Lung (tissue), 16 donors: ENCODE measurements around the gene MRPL54. TPM values are rescaled to one million over a fixed set of nuclear protein-coding genes. Genes with fewer than 3 reads are reported as not detected.

Experiments
- ATAC-seq: fragments of 200-7000 bp; cut with Tn5 transposase; one replicate; pipeline ENCODE4 v1.9.1; 2020; ENCODE audit warnings: moderate number of reproducible peaks; ENCODE audit not compliant: insufficient read depth, low FRiP score
- DNase-seq, 3 donors: peaks; one replicate each; pipeline ENCODE4 v3.0.0-alpha.2; 2013 to 2017
- H3K27ac ChIP-seq, 2 donors: one replicate each; pipeline ENCODE4 v1.5.1; 2013; ENCODE audit warnings: mild to moderate bottlenecking in 2 of 2, moderate library complexity in 2 of 2, control low read depth in 1 of 2, inconsistent platforms in 1 of 2, low read depth in 1 of 2, low read length in 1 of 2
- H3K27me3 ChIP-seq, 3 donors: one replicate each; pipeline ENCODE4 v1.5.1; 2013; ENCODE audit warnings: low read length in 2 of 3; ENCODE audit not compliant: control insufficient read depth in 3 of 3, insufficient read depth in 3 of 3
- H3K36me3 ChIP-seq, 4 donors: one replicate each; pipeline ENCODE4 v1.5.1; 2013; ENCODE audit warnings: low read length in 4 of 4, mild to moderate bottlenecking in 1 of 4, moderate library complexity in 1 of 4; ENCODE audit not compliant: control insufficient read depth in 4 of 4, insufficient read depth in 4 of 4
- H3K4me1 ChIP-seq, 5 donors: one replicate each; pipeline ENCODE4 v1.5.1; 2013; ENCODE audit warnings: low read length in 5 of 5, mild to moderate bottlenecking in 2 of 5, moderate library complexity in 1 of 5; ENCODE audit not compliant: control insufficient read depth in 5 of 5, insufficient read depth in 5 of 5
- H3K4me3 ChIP-seq: one replicate; pipeline ENCODE4 v1.5.1; 2013; ENCODE audit warnings: mild to moderate bottlenecking, control low read depth, moderate library complexity
- H3K9ac ChIP-seq, 2 donors: one replicate each; pipeline ENCODE4 v1.5.1; 2013; ENCODE audit warnings: low read length in 2 of 2, control low read depth in 1 of 2; ENCODE audit not compliant: insufficient read depth in 1 of 2
- H3K9me3 ChIP-seq, 4 donors: one replicate each; pipeline ENCODE4 v1.5.1; 2013; ENCODE audit warnings: low read length in 3 of 4, mild to moderate bottlenecking in 1 of 4, moderate library complexity in 1 of 4; ENCODE audit not compliant: control insufficient read depth in 4 of 4, insufficient read depth in 3 of 4
- WGBS, 2 donors: extraction: QIAGEN DNeasy Blood & Tissue Kit; methylation state at CpG; one replicate each; pipeline ENCODE4 v1.1.7; 2013; 5-methylcytosine and 5-hydroxymethylcytosine counted together
- long read RNA-seq, 5 donors: transcript quantifications; one replicate each; lab custom pipeline, GENCODE V29; 2026
- polyA plus RNA-seq, 2 donors: library from polyadenylated mRNA; stranded (reverse); fragments of 200-250 nt; gene quantifications; one replicate each; pipeline ENCODE4 v1.2.1, GENCODE V29; 2013
- total RNA-seq, 2 donors: library from RNA; depleted of rRNA in 1 of 2; stranded (reverse); fragments of >200 nt in 1 of 2; gene quantifications; one replicate each; pipeline ENCODE4 v1.2.1, GENCODE V29; 2014 to 2021
- TF ChIP-seq, protein P1 (sequence below): IDR thresholded peaks from 2 replicates; pipeline ENCODE4 v1.5.1; 2012; ENCODE audit warnings: mild to moderate bottlenecking; ENCODE audit errors: control extremely low read depth, extremely low read depth
- donor health status: control.
- donor health status: control.
- donor health status: Bipolar disorder and iron deficiency.
- donor health status: healthy.
- donor health status: DM: yes; HTN: yes; CAD: no.

MRPL54 gene
- total RNA-seq (10 to 100 TPM; 28.9 to 64.1 TPM), polyA plus RNA-seq (100 to 1,000 TPM in 1 of 2 donors, 10 to 100 TPM in 1; 63.5 to 137 TPM)
- long read RNA-seq, donor 1, transcript MRPL54-201 (3 exons, 626 nt): major isoform, 11 of 16 reads
- long read RNA-seq, donor 1, partial matches to known transcripts: 5 of 16 reads
- long read RNA-seq, donor 1, other reads (novel, unspliced or antisense): 0 of 16 reads
- long read RNA-seq, donor 2, transcript MRPL54-201 (3 exons, 626 nt): major isoform, 15 of 15 reads
- long read RNA-seq, donor 2, partial matches to known transcripts: 0 of 15 reads
- long read RNA-seq, donor 2, other reads (novel, unspliced or antisense): 0 of 15 reads
- long read RNA-seq, donor 3, transcript MRPL54-201 (3 exons, 626 nt): major isoform, 11 of 11 reads
- long read RNA-seq, donor 3, partial matches to known transcripts: 0 of 11 reads
- long read RNA-seq, donor 3, other reads (novel, unspliced or antisense): 0 of 11 reads
- long read RNA-seq, donor 4, transcript MRPL54-201 (3 exons, 626 nt): major isoform, 12 of 12 reads
- long read RNA-seq, donor 4, partial matches to known transcripts: 0 of 12 reads
- long read RNA-seq, donor 4, other reads (novel, unspliced or antisense): 0 of 12 reads
- long read RNA-seq, donor 5, transcript MRPL54-201 (3 exons, 626 nt): major isoform, 35 of 40 reads
- long read RNA-seq, donor 5, partial matches to known transcripts: 5 of 40 reads
- long read RNA-seq, donor 5, other reads (novel, unspliced or antisense): 0 of 40 reads

DNA sequence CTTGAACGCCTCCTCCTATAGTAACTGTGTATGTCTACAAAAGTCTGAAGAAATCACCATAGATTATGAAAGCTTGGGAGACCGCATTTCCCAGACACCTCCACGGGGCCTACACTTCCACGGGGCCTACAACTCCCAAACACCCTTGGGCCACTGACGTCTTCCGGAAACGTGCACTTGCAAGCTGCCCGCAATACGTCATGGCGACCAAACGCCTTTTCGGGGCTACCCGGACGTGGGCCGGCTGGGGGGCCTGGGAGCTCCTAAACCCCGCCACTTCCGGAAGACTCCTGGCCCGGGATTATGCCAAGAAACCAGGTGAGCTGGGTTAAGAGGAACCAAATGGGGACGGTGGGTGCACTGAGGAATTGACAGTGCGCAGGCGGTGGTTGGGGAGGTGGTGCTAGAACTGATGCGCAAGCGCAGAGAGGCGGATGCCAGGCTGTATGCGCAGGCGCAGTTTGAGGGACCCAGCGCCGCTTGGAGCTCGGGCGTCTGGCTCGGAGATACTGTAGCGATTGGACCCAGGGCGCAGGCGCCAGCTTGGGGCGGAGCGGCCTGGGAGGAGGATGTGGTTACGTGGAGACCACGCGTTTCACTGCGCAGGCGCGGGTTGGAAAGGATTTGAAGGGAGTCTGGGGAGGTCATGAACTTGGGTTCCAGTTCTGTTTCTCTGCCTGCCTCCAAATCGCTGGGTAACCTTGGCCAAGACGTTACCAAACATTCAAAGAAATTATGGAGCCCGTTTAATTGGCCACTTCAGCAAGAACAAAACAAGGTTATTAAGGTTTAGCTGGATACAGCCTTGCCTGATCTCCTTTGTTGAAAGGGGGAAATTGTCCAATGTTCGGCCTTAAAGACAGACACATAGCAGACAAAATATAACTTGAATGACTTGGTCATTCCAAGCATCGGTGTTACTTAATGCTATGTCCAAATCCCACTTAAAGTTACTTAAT lies at the start of gene MRPL54:
Gene MRPL54 (plus strand): TSS at position 182 of the 959 bp plus-strand sequence. CDS start 19 bp downstream, at position 201.
- Histone ChIP-seq H3K36me3 (peaks cover 0 to 29% (median 1%) of the 10 kb centered on the region in 4 donors), H3K4me3 (peak within 1 kb of the TSS; percentile 90), H3K9ac (peak within 1 kb of the TSS; percentile 86 to 95), H3K9me3 (no peaks in the 10 kb centered on the region), H3K27ac (peak within 1 kb of the TSS; percentile 93 to 96), H3K4me1 (peaks cover 0 to 10% (median 4%) of the 10 kb centered on the region in 5 donors), H3K27me3 (no peaks in the 10 kb centered on the region)
- TF ChIP-seq, protein P1, sequence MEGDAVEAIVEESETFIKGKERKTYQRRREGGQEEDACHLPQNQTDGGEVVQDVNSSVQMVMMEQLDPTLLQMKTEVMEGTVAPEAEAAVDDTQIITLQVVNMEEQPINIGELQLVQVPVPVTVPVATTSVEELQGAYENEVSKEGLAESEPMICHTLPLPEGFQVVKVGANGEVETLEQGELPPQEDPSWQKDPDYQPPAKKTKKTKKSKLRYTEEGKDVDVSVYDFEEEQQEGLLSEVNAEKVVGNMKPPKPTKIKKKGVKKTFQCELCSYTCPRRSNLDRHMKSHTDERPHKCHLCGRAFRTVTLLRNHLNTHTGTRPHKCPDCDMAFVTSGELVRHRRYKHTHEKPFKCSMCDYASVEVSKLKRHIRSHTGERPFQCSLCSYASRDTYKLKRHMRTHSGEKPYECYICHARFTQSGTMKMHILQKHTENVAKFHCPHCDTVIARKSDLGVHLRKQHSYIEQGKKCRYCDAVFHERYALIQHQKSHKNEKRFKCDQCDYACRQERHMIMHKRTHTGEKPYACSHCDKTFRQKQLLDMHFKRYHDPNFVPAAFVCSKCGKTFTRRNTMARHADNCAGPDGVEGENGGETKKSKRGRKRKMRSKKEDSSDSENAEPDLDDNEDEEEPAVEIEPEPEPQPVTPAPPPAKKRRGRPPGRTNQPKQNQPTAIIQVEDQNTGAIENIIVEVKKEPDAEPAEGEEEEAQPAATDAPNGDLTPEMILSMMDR: no peak
- peak; percentile 94 for ATAC-seq
- 2% methylated on average over 47 of the region's 47 CpGs for WGBS, 2 donors
- peak; percentile 100 for DNase-seq

DNA sequence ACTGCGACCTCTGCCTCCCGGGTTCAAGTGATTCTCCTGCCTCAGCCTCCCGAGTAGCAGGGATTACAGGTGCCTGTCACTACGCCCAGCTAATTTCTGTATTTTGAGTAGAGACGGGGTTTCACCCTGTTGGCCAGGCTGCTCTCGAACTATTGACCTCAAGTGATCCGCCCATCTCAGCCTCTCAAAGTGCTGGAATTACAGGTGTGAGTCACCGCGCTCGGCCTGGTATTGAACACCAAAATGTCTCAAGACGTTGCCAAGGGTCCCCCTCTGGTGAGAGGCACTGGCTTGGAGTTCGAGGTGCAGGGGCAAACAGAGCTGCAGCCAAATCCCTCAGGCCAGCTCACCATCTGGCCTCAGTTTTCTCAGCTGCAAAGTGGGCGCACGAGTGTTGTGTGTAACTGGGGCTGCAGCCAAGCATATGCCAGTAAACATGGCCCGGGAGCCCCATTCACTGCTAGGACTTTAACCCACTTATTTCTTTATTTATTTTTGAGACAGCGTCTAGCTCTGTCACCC lies 46.3 kb upstream of the MRPL54 start:
- Histone ChIP-seq H3K4me3 (no peak overlapping the region), H3K27ac (no peak overlapping the region), H3K9me3 (no peaks in the 10 kb centered on the region), H3K4me1 (peaks cover 0 to 5% (median 0%) of the 10 kb centered on the region in 5 donors), H3K27me3 (peaks cover 0 to 9% (median 0%) of the 10 kb centered on the region in 3 donors), H3K36me3 (no peaks in the 10 kb centered on the region), H3K9ac (no peak overlapping the region)
- TF ChIP-seq, protein P1: no peak
- ATAC-seq: no peak
- 72 to 88% methylated on average over 16 of the region's 16 CpGs for WGBS, 2 donors
- DNase-seq: no peak

DNA sequence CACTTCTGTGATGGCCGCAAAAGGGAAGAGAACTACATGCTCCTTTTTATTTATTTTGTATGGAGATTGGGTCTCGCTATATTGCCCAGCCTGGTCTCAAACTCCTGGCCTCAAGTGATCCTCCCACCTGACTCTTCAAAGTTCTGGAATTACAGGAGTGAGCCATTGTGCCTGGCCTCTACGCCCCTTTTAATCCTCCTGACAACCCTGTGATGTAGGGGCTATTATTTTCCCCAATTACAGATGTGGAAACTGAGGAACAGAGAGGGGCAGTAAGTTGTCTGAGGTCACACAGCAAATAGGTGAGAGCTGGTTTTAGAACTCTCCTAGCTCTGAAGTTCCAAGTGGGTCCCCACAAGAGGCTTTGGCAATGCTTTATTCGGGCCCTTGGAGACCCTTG lies 42.6 kb upstream of the MRPL54 start:
- Histone ChIP-seq H3K27ac (no peak overlapping the region), H3K36me3 (no peaks in the 10 kb centered on the region), H3K4me1 (peaks cover 0 to 2% (median 0%) of the 10 kb centered on the region in 5 donors), H3K9ac (no peak overlapping the region), H3K27me3 (peaks cover 0 to 24% (median 11%) of the 10 kb centered on the region in 3 donors), H3K9me3 (peaks cover 0 to 2% (median 0%) of the 10 kb centered on the region in 4 donors), H3K4me3 (no peak overlapping the region)
- ATAC-seq (no peak), DNase-seq (no peak)
- TF ChIP-seq, protein P1: no peak
- 89 to 92% methylated on average over 4 of the region's 4 CpGs for WGBS, 2 donors
